HCT116 (cell line): ENCODE data around the gene LRRC4B. TPM values are rescaled to one million over a fixed set of nuclear protein-coding genes. Genes with fewer than 3 reads are reported as not detected.

Experiments used
- ATAC-seq: fragments of 200-7000 bp; cut with Tn5 transposase; 2 replicates; pipeline ENCODE4 v1.9.1; 2020; ENCODE audit warnings: mild to moderate bottlenecking, moderate library complexity
- BruUV-seq: library from RNA; stranded (reverse); fragments of 400-500 nt; replicated peaks from 2 replicates; lab custom pipeline; 2021; lab: Mats Ljungman, UMichigan
- CTCF ChIA-PET: fragments of 300-600 bp; sonication (Branson Sonifier 250); formaldehyde crosslinking; loops from one replicate; lab custom pipeline; 2021; ENCODE audit warnings: antibody characterized with exemption; lab: Charles Lee
- POLR2A ChIA-PET: fragments of 300-600, 350-600 bp; sonication (Branson Sonifier 250); formaldehyde crosslinking; loops from one replicate; lab custom pipeline; 2021; ENCODE audit warnings: antibody characterized with exemption; lab: Charles Lee
- RAD21 ChIA-PET, 2 experiments: fragments of 300-600 bp; sonication (Branson Sonifier 250); formaldehyde crosslinking; loops; one replicate each; lab custom pipeline; 2023; ENCODE audit warnings: low total read pairs in 2 of 2; ENCODE audit not compliant: uncharacterized antibody in 2 of 2, unreplicated experiment in 2 of 2, low non-redundant PET in 1 of 2; lab: Charles Lee
- DNase-seq: peaks from one replicate; pipeline ENCODE4 v3.0.0-alpha.2; 2010; ENCODE audit warnings: low read depth, low spot score
- H2AFZ ChIP-seq: fragments of 200-600 bp; shearing (Covaris generic), sonication (generic); 2 replicates; pipeline ENCODE4 v1.6.1; 2017; ENCODE audit warnings: low read depth, mixed run types, mixed read lengths, antibody characterized with exemption, low read length; ENCODE audit not compliant: poor library complexity, severe bottlenecking
- H3K27ac ChIP-seq: 2 replicates; pipeline ENCODE4 v1.5.1; 2012; ENCODE audit warnings: low read depth, low read length
- H3K27me3 ChIP-seq: fragments of 200-600 bp; sonication (generic); 2 replicates; pipeline ENCODE4 v1.6.1; 2016; ENCODE audit warnings: mixed run types, low read length, mixed read lengths; ENCODE audit not compliant: insufficient read depth
- H3K36me3 ChIP-seq, 2 experiments: fragments of 200-500 bp in 1 of 2; fragments of 200-600 bp in 1 of 2; sonication (Bioruptor generic) in 1 of 2; sonication (generic) in 1 of 2; 2 replicates each; pipeline versions ENCODE4 v1.5.1 to v1.6.1; 2014 to 2016; ENCODE audit warnings: low read length in 2 of 2, inconsistent platforms in 1 of 2, mixed read lengths in 1 of 2, mixed run types in 1 of 2; ENCODE audit not compliant: insufficient read depth in 2 of 2, control insufficient read depth in 1 of 2
- H3K4me1 ChIP-seq, 2 experiments: fragments of 200-600 bp in 1 of 2; sonication (generic) in 1 of 2; 2 replicates each; pipeline versions ENCODE4 v1.5.1 to v1.6.1; 2012 to 2017; ENCODE audit warnings: low read length in 2 of 2, inconsistent platforms in 1 of 2, mild to moderate bottlenecking in 1 of 2, mixed read lengths in 1 of 2, mixed run types in 1 of 2, moderate library complexity in 1 of 2; ENCODE audit not compliant: insufficient read depth in 2 of 2, control insufficient read depth in 1 of 2
- H3K4me2 ChIP-seq: fragments of 200-600 bp; sonication (generic); 2 replicates; pipeline ENCODE4 v1.6.1; 2017; ENCODE audit warnings: mixed run types, low read length, mixed read lengths
- H3K4me3 ChIP-seq, 2 experiments: fragments of 200-600 bp in 1 of 2; sonication (generic) in 1 of 2; replicated peaks in 1 of 2; 2 replicates each; pipeline ENCODE4 v1.5.1; 2011 to 2016; ENCODE audit warnings: low read length in 2 of 2, control low read depth in 1 of 2, low read depth in 1 of 2, mild to moderate bottlenecking in 1 of 2, mixed read lengths in 1 of 2, mixed run types in 1 of 2
- H3K79me2 ChIP-seq: fragments of 200-600 bp; sonication (generic); 2 replicates; pipeline ENCODE4 v1.6.1; 2017; ENCODE audit warnings: mild to moderate bottlenecking, mixed run types, low read length, moderate library complexity, mixed read lengths; ENCODE audit not compliant: insufficient read depth
- H3K9ac ChIP-seq: fragments of 200-600 bp; sonication (generic); 2 replicates; pipeline ENCODE4 v1.6.1; 2016; ENCODE audit warnings: low read length, mixed read lengths
- H3K9me2 ChIP-seq: fragments of 200-600 bp; sonication (generic), shearing (Covaris generic); 2 replicates; pipeline ENCODE4 v1.6.1; 2017; ENCODE audit warnings: mixed run types, mild to moderate bottlenecking, moderate library complexity; ENCODE audit not compliant: insufficient read depth
- H3K9me3 ChIP-seq, 2 experiments: fragments of 200-500 bp in 1 of 2; fragments of 200-600 bp in 1 of 2; sonication (Bioruptor generic) in 1 of 2; sonication (generic) in 1 of 2; 2 replicates each; pipeline ENCODE4 v1.6.1; 2014 to 2017; ENCODE audit warnings: low read length in 2 of 2, mixed read lengths in 2 of 2, inconsistent platforms in 1 of 2, low read depth in 1 of 2, mild to moderate bottlenecking in 1 of 2, mixed run types in 1 of 2, moderate library complexity in 1 of 2; ENCODE audit not compliant: control insufficient read depth in 1 of 2, insufficient read depth in 1 of 2
- H4K20me1 ChIP-seq: fragments of 200-600 bp; sonication (generic), shearing (Covaris generic); 2 replicates; pipeline ENCODE4 v1.6.1; 2017; ENCODE audit warnings: mixed run types, mild to moderate bottlenecking, moderate library complexity; ENCODE audit not compliant: insufficient read depth
- ATF3 ChIP-seq: IDR thresholded peaks from 2 replicates; pipeline ENCODE4 v1.6.1; 2012
- CBX3 ChIP-seq: IDR thresholded peaks from 2 replicates; pipeline ENCODE4 v1.6.1; 2012; ENCODE audit warnings: low read depth
- CEBPB ChIP-seq: IDR thresholded peaks from 2 replicates; pipeline ENCODE4 v1.6.1; 2012; ENCODE audit warnings: low read depth
- JUND ChIP-seq: IDR thresholded peaks from 2 replicates; pipeline ENCODE4 v1.6.1; 2012
- POLR2AphosphoS5 ChIP-seq: IDR thresholded peaks from 2 replicates; pipeline ENCODE4 v1.6.1; 2011; ENCODE audit warnings: mild to moderate bottlenecking, low read depth, low read length, moderate library complexity
- REST ChIP-seq: IDR thresholded peaks from 2 replicates; pipeline ENCODE4 v1.6.1; 2012; ENCODE audit warnings: low read depth
- YY1 ChIP-seq: IDR thresholded peaks from 2 replicates; pipeline ENCODE4 v1.6.1; 2011; ENCODE audit warnings: low read length, low read depth, moderate library complexity, mild to moderate bottlenecking; ENCODE audit not compliant: insufficient replicate concordance; ENCODE audit errors: extremely low read depth
- ZBTB33 ChIP-seq: IDR thresholded peaks from 2 replicates; pipeline ENCODE4 v1.6.1; 2011; ENCODE audit warnings: mild to moderate bottlenecking, low read length, moderate library complexity; ENCODE audit not compliant: insufficient replicate concordance; ENCODE audit errors: extremely low read depth
- ZFX ChIP-seq: fragments of 450-650 bp; IDR thresholded peaks from 2 replicates; pipeline ENCODE4 v1.6.1; 2017
- intact Hi-C: fragments of 100-400 bp; cut with micrococcal nuclease; formaldehyde crosslinking; loops from 2 replicates; pipeline ENCODE4 v1.10.0; 2022
- total RNA-seq: library from RNA; stranded (reverse); gene quantifications from one replicate; pipeline ENCODE4 v1.2.1, GENCODE V29; 2021; ENCODE audit not compliant: unreplicated experiment

Gene LRRC4B
- total RNA-seq, 1 experiment from 2014 or later: 0.89 TPM

GRCh38 chr19:50497022-50497405 lies 71.2 kb downstream of the LRRC4B start:
- no TSS peak for BruUV-seq
- Histone ChIP-seq H3K9me2 (no peaks in the 10 kb centered on the region), H3K9ac (no peak overlapping the region), H4K20me1 (no peaks in the 10 kb centered on the region), H3K36me3 (no peaks in the 10 kb centered on the region), H3K27me3 (no peaks in the 10 kb centered on the region), H3K27ac (no peak overlapping the region), H3K4me1 (peaks cover 4 to 21% of the 10 kb centered on the region in 2 experiments; a peak in 3 of 4 replicates), H2AFZ (no peak overlapping the region), H3K79me2 (no peaks in the 10 kb centered on the region), H3K9me3 (no peaks in the 10 kb centered on the region), H3K4me3 (no peak overlapping the region), H3K4me2 (no peak overlapping the region)
- CTCF ChIA-PET: interaction anchor here (0.7 kb wide), 1 partner anchor 1187 kb away, joined by 3 read pairs; no protein-coding TSS in a partner anchor
- intact Hi-C loops: no loop called here
- no peak for ATAC-seq
- no peak for DNase-seq
- RAD21 ChIA-PET: no interaction called here
- POLR2A ChIA-PET: no interaction called here
- no peak for TF ChIP-seq ATF3
- TF ChIP-seq CBX3: no peak
- no peak for TF ChIP-seq ZFX
- TF ChIP-seq REST: no peak
- no peak for TF ChIP-seq ZBTB33
- no peak for TF ChIP-seq POLR2AphosphoS5
- TF ChIP-seq YY1: no peak
- TF ChIP-seq CEBPB: no peak
- TF ChIP-seq JUND: no peak
